ENCODE measurements around the gene SLC26A5. TPM values are rescaled to one million over a fixed set of nuclear protein-coding genes. Genes with fewer than 3 reads are reported as not detected.

Gene SLC26A5
- total RNA-seq, 4 donors from 2014 or later: 1.9 to 4.0 (median 3.5) TPM

- intact Hi-C loops (cut with DNase I): no loop called here
- Histone ChIP-seq H3K9me3 (no peaks in the 10 kb centered on the region), H3K36me3 (no peaks in the 10 kb centered on the region), H3K4me1 (no peaks in the 10 kb centered on the region), H3K27ac (no peak overlapping the region), H3K4me3 (replicated peaks in 1 of 3) (no peak overlapping the region), H3K27me3 (no peaks in the 10 kb centered on the region)
- WGBS, 2 donors: 96 to 97% methylated on average over 5 of the region's 5 CpGs
- DNase-seq: no peak
- TF ChIP-seq POLR2A (IDR thresholded peaks at IDR 0.05) (no peak), CTCF (IDR thresholded peaks at IDR 0.05) (no peak)
Measured at GRCh38 chr7:103391150-103391549, 54.9 kb downstream of the SLC26A5 start.

- intact Hi-C loops (cut with DNase I): no loop called here
- TF ChIP-seq POLR2A (IDR thresholded peaks at IDR 0.05) (no peak), CTCF (IDR thresholded peaks at IDR 0.05) (no peak)
- Histone ChIP-seq H3K27ac (no peak overlapping the region), H3K4me1 (no peaks in the 10 kb centered on the region), H3K4me3 (replicated peaks in 1 of 3) (no peak overlapping the region), H3K36me3 (no peaks in the 10 kb centered on the region), H3K9me3 (no peaks in the 10 kb centered on the region), H3K27me3 (no peaks in the 10 kb centered on the region)
- no peak for DNase-seq
- 84 to 85% methylated on average over 3 of the region's 3 CpGs for WGBS, 2 donors
Measured at GRCh38 chr7:103389263-103389662, 56.7 kb downstream of the SLC26A5 start.

GRCh38 chr7:103388469-103389140 is 57.4 kb downstream of the SLC26A5 start:
- Histone ChIP-seq H3K27me3 (no peaks in the 10 kb centered on the region), H3K36me3 (no peaks in the 10 kb centered on the region), H3K4me3 (replicated peaks in 1 of 3) (no peak overlapping the region), H3K27ac (no peak overlapping the region), H3K9me3 (no peaks in the 10 kb centered on the region), H3K4me1 (no peaks in the 10 kb centered on the region)
- no peak for DNase-seq
- intact Hi-C loops (cut with DNase I): no loop called here
- TF ChIP-seq POLR2A (IDR thresholded peaks at IDR 0.05) (no peak), CTCF (IDR thresholded peaks at IDR 0.05) (no peak)
- WGBS, 2 donors: 82 to 84% methylated on average over 4 of the region's 4 CpGs

DNA sequence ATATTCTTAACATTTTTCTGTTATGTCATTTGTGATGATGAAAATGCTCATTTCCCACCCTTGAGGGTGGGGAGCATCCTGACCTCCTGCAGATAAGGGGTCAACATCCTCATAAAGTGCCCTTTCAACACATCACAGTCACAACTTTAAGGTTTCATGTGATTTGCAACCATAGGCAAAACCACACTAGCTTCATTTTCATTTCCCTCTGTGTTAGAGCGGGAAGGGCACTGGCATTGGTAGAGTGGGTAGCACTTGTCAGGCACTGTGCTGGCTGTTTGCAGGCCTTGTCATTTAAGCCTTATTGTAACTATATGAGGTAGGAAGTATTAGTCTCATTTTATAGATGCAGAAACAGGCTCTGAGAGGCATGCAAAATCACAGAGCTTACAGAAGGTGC is 58.8 kb downstream of the SLC26A5 start:
- WGBS, 2 donors: 88 to 100% methylated on average over 1 of the region's 1 CpG
- H3K9me3 ChIP-seq: no peaks in the 10 kb centered on the region
- intact Hi-C loops (cut with DNase I): no loop called here
- no peaks in the 10 kb centered on the region for H3K4me1 ChIP-seq
- TF ChIP-seq CTCF (IDR thresholded peaks at IDR 0.05) (no peak), POLR2A (IDR thresholded peaks at IDR 0.05) (no peak)
- no peak overlapping the region for H3K27ac ChIP-seq
- H3K27me3 ChIP-seq: no peaks in the 10 kb centered on the region
- no peaks in the 10 kb centered on the region for H3K36me3 ChIP-seq
- no peak overlapping the region for H3K4me3 ChIP-seq (replicated peaks in 1 of 3)
- no peak for DNase-seq

- H3K27me3 ChIP-seq: no peaks in the 10 kb centered on the region
Measured at GRCh38 chr7:103382032-103382402, 64.0 kb downstream of the SLC26A5 start.

More at GRCh38 chr7:103382032-103382402, 64.0 kb downstream of the SLC26A5 start:
- intact Hi-C loops (cut with DNase I): no loop called here
- no peaks in the 10 kb centered on the region for H3K9me3 ChIP-seq
- H3K36me3 ChIP-seq: no peaks in the 10 kb centered on the region
- TF ChIP-seq POLR2A (IDR thresholded peaks at IDR 0.05): no peak
- TF ChIP-seq CTCF (IDR thresholded peaks at IDR 0.05): no peak
- no peak for DNase-seq
- H3K27ac ChIP-seq: no peak overlapping the region
- WGBS, 2 donors: 93 to 94% methylated on average over 5 of the region's 5 CpGs
- H3K4me3 ChIP-seq (replicated peaks in 1 of 3): no peak overlapping the region
- H3K4me1 ChIP-seq: no peaks in the 10 kb centered on the region
